Keratinocyte (primary cell): ENCODE data around the gene FES.

Experiments used
- EZH2 ChIP-seq: IDR thresholded peaks from one replicate; pipeline ENCODE4 v1.6.1; 2012; ENCODE audit warnings: inconsistent platforms, mild to moderate bottlenecking, low read length, moderate library complexity
- TF ChIP-seq, protein P1 (sequence below), 3 experiments: IDR thresholded peaks in 1 of 3; conservative IDR thresholded peaks in 1 of 3; optimal IDR thresholded peaks in 1 of 3; 2 replicates in 2 of 3; 3 replicates in 1 of 3; pipeline versions ENCODE3 to v1.5.1; 2011; ENCODE audit warnings: low read length in 3 of 3, mild to moderate bottlenecking in 3 of 3, moderate library complexity in 2 of 3, control low read depth in 1 of 3, inconsistent platforms in 1 of 3; ENCODE audit not compliant: insufficient read depth in 2 of 3; ENCODE audit errors: extremely low read depth in 1 of 3

DNA sequence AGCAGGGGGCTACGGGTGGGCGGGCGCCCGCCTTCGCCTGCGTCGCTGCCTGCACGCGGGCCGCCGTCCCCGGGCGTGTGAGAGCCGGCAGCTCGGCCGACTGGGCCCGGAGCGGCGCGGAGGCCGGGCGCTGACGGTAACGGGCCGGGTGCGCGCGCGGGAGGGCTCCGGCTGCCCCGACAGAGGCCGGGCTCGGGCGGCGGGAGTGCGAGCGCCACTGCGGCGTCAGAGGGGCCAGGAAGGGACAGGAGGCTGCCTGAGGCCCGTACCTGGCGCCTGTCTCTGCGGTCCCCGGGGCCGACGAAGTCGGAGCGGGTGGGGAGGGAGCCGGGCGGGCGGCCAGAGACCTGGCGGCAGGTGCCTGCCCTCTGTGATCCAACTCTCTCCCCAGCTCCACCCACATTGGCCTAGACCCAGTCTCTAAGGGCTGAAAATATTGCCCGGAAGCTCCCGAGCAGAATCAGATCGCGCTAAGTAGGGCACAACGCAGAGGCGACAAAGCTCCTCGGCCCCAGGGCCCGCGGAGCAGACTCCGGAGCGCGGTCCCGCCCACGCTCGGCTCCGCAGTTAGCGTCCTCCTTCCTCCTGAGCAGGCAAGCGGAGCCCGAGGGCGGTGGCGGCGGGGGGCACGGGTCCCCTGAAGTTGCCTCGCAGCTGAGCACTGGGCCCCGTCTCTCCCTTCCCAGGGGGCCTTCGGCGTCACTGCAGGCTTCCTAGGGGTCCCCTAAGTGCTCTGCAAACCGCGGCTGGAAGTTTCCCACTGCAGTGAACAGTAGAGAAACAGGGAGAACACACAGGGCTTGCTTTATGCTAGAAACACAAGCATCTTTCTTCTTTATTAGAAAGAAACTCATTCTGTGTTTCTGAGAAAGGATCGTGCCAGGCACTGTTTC, 18.8 kb downstream of the FES start, which contains the start of gene MAN2A2:
- TF ChIP-seq, protein P1, sequence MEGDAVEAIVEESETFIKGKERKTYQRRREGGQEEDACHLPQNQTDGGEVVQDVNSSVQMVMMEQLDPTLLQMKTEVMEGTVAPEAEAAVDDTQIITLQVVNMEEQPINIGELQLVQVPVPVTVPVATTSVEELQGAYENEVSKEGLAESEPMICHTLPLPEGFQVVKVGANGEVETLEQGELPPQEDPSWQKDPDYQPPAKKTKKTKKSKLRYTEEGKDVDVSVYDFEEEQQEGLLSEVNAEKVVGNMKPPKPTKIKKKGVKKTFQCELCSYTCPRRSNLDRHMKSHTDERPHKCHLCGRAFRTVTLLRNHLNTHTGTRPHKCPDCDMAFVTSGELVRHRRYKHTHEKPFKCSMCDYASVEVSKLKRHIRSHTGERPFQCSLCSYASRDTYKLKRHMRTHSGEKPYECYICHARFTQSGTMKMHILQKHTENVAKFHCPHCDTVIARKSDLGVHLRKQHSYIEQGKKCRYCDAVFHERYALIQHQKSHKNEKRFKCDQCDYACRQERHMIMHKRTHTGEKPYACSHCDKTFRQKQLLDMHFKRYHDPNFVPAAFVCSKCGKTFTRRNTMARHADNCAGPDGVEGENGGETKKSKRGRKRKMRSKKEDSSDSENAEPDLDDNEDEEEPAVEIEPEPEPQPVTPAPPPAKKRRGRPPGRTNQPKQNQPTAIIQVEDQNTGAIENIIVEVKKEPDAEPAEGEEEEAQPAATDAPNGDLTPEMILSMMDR (optimal IDR thresholded peaks at IDR 0.05 in 1 of 3, IDR thresholded peaks at IDR 0.05 in 1 of 3, conservative IDR thresholded peaks at IDR 0.05 in 1 of 3; ENCODE audit: extremely low read depth in 1 of 3, insufficient read depth in 2 of 3, low read length in 3 of 3): no peak
- TF ChIP-seq EZH2: no peak
